Cortex of kidney (tissue), 1 donor: ENCODE results near the gene DNAJB11.
"Not testable (repeated sequence)": the region's sequence is repeated elsewhere in the genome, so short reads cannot be mapped to it uniquely, and the experiment has no call there.

Experiments used
- DNase-seq: peaks from one replicate; lab custom pipeline; 2025; lab: John Stamatoyannopoulos, UW

The DNAJB11 gene

GRCh38 chr3:186618318-186618938, 47.9 kb downstream of the DNAJB11 start:
- DNase-seq, result no peak

DNA sequence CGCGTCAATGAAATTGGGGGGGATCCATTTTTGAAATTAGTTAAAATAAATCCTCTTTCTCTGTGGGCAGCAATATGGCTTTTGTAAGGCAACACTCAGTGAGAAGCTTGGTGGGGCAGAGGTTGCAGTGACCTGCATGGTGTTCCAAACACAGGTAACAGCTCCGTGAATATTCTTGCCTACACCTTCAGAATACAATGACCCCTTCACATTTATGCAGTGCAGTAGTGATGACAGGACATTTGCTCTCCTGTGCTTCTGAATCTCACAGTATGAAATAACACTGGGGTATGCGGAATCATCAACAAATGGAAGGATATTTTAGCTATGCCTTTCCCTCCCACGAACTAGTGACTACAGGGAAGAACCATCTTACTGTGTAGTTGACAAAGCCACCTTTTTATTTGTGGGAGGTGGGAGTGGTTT, 49.3 kb downstream of the DNAJB11 start:
- DNase-seq, result no peak

- no peak for DNase-seq
Observed at GRCh38 chr3:186620213-186621092, 49.9 kb downstream of the DNAJB11 start.

GRCh38 chr3:186621894-186622650, 51.6 kb downstream of the DNAJB11 start:
- no peak for DNase-seq

DNA sequence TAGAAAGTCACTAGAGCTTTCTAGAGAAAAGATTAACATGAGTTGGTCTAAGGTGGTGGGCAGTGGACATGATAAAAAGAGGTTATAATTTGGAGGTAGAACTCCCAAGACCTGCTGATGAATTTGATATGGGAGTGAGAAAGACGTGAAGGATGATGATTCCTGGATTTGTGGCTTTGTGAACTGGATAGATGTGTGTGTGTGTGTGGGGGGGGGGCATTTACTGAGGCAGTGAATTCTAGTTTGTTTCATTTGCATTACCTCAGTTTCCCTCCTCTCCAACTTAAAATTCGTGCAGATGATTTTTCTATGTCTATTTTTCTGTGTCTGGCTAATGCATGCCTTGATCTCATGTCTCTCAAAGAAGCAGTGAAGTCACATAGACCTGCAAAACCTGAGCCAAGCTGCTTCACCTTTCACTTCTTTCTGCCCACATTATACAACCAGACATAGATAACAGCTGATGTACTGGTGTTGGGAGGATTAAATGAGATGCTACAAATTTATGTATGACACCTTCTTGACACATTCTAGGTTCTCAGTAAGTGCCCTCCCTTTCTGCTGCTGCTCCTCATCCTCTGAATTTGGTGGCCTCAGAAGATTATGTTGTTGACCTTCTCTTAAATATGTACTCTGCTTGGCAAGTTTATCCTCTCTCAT, 52.3 kb downstream of the DNAJB11 start:
- no peak for DNase-seq

DNA sequence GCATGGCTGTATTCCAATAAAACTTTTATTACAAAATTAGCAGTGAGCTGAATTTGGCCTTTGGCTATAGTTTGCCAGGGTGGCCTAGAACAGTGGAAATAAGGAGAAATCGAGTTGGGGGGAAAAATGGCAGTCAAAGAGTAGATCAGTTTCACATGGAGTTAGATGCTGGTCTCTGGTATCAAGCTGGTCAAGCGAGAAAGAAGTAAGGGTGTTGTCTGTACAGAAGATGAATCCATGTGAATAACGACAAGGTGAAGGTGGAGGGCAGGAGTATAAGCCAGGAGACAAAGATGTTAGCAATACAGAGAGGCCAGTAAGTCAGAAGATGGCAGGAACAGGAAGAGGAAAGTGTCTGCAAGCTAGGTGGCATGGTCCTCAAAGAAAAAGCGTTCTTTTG, 54.1 kb downstream of the DNAJB11 start:
- no peak for DNase-seq

- no peak for DNase-seq
Observed at GRCh38 chr3:186625600-186626042, 55.1 kb downstream of the DNAJB11 start.

- no peak for DNase-seq
Observed at GRCh38 chr3:186626254-186626847, 55.8 kb downstream of the DNAJB11 start.

GRCh38 chr3:186627852-186628414, 57.4 kb downstream of the DNAJB11 start:
- no peak for DNase-seq

- DNase-seq, result no peak
Observed at GRCh38 chr3:186628756-186629155, 58.2 kb downstream of the DNAJB11 start.

DNA sequence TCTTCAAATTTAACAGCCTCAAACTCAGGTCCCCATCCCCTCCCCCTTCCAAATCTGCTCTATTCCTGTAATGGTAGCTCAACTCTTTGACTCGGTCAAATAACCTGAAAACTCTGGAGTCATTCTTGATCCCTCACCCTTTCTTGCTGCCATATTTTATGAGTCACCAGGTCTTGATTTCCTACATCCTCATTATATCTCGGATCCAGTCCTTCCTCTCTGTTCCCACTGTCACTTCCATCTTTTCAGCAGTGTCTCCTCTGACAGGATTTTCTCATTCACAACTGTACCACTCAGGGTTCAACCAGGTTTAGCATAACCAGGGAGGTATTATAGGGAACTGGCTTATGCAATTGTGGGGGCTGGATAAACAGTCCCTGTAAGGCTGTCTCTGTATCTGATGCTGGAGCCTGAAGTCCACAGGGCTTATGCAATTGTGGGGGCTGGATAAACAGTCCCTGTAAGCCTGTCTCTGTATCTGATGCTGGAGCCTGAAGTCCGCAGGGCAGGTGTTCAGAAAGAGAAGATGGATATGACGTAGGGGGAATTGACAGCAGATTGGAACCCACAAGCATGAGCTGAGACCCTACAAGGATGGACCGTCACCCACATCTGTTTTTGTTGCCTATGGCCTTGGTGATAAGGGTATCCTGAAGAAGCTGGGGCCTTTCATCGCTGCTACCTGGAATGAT, 60.6 kb downstream of the DNAJB11 start:
- no peak for DNase-seq

GRCh38 chr3:186633481-186633880, 63.0 kb downstream of the DNAJB11 start:
- no peak for DNase-seq

DNA sequence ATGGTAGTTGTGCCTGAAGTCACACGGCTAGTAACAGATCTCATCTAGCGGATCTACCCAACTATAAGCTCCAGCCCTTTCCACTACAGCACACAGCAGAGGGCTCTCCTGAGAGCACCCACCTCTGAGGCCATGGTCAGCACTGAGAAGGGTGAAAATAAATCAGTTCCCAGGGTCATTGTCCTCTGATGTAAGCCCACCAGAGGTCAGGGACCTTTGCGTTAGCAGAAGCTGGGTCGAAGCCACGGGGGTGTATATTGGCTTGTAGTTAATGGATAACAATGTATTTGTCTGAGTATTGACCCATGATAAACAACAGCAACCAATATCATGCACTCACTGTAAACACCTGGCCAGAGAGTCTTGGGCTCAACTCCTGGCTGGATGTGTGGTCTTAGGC, 63.7 kb downstream of the DNAJB11 start:
- DNase-seq, result not testable (repeated sequence)
